Duodenal mucosa (tissue), 2 donors: Measurements from ENCODE around the gene DSCAML1.

Experiments
- H3K27ac ChIP-seq: one replicate; pipeline ENCODE4 v1.7.0; 2013; ENCODE audit warnings: low read depth, low read length
- H3K27me3 ChIP-seq, 2 donors: one replicate each; pipeline ENCODE4 v1.7.0; 2013; ENCODE audit warnings: low read length in 2 of 2, control low read depth in 1 of 2; ENCODE audit not compliant: insufficient read depth in 2 of 2, control insufficient read depth in 1 of 2
- H3K36me3 ChIP-seq, 2 donors: one replicate each; pipeline ENCODE4 v1.7.0; 2013; ENCODE audit warnings: low read length in 2 of 2, control low read depth in 1 of 2; ENCODE audit not compliant: insufficient read depth in 2 of 2, control insufficient read depth in 1 of 2
- H3K4me1 ChIP-seq, 2 donors: one replicate each; pipeline ENCODE4 v1.7.0; 2013; ENCODE audit warnings: low read length in 2 of 2, control low read depth in 1 of 2; ENCODE audit not compliant: insufficient read depth in 2 of 2, control insufficient read depth in 1 of 2
- H3K4me3 ChIP-seq, 2 donors: one replicate each; pipeline ENCODE4 v1.7.0; 2013; ENCODE audit warnings: low read length in 2 of 2, low read depth in 1 of 2
- H3K9ac ChIP-seq, 2 donors: one replicate each; pipeline ENCODE4 v1.7.0; 2013; ENCODE audit warnings: low read length in 2 of 2, low read depth in 1 of 2
- H3K9me3 ChIP-seq, 2 donors: one replicate each; pipeline ENCODE4 v1.7.0; 2013; ENCODE audit warnings: low read length in 2 of 2, control low read depth in 1 of 2; ENCODE audit not compliant: control insufficient read depth in 1 of 2

DSCAML1 gene

DNA sequence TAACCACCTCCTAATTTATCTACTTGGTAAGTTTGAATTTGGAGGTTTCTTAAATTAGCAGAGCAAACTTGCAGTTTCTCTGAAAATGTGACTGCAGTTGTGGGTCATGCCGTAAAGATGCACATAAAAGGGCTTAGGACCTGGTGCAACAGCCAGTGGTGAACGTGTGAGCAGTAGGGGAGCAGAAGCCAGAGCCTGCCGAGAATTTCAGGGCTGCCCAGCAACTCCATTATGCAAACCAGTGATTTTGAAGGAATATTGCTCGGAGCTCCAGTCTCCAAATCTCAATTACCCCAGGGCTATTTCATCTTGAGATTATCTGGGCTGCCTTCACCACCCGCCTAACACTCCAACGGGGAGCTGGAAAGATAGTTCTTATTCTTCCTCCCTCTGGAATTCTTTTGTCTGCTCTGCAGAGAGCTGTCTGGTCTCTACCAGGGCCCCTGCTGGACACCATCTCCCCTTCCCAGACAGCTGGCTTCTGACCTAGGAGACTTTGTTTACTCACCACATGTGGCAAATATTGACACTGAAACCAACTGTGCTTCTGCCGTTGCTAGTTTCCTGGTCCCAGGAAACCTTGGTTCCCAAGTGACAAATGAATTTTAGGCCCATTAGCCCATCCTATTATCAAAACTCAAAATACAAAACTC, 93.9 kb downstream of the DSCAML1 start:
- Histone ChIP-seq H3K36me3 (no peaks in the 10 kb centered on the region), H3K9me3 (no peaks in the 10 kb centered on the region), H3K27me3 (no peaks in the 10 kb centered on the region), H3K4me1 (no peaks in the 10 kb centered on the region), H3K9ac (no peak overlapping the region), H3K4me3 (no peak overlapping the region), H3K27ac (no peak overlapping the region)

DNA sequence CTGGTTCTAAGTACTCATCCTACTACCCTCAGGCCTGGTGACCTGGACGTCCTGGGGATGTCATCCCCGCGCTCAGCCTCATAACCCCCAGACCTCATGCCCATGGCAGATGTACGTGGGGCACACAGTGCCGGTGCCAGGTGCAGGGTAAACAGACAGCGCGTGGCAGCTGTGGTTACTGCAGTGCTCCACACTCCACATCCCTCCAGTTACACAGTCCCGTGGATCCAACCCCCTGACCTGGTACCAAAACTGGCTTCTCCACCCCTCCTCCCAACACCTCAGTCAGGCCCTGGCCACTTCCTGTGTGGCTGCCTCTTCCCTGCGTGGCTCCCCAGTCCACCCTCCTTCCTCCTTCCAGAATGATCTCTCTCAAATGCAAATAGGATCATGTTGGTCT, 95.2 kb downstream of the DSCAML1 start:
- Histone ChIP-seq H3K4me3 (no peak overlapping the region), H3K27ac (no peak overlapping the region), H3K36me3 (no peaks in the 10 kb centered on the region), H3K9ac (no peak overlapping the region), H3K9me3 (no peaks in the 10 kb centered on the region), H3K27me3 (no peaks in the 10 kb centered on the region), H3K4me1 (no peaks in the 10 kb centered on the region)

DNA sequence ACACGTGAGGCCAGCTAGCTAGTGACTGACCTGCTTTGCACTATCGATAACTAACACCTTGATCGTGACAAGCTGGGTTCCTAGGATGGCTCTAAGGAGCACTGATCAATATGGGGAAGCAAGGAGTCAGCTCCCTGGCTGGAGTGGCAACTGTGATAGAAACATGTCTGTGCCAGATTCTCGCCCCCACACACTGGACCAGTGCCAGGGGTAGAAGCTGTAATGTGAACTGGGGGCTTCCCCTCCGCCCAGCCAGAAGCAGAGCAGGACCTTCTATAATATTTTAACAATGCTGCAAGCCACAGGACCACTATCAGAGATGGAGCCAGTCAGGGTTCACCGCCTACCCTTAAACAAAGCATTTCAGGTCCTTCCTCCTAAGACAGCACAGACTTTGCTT, 96.5 kb downstream of the DSCAML1 start:
- Histone ChIP-seq H3K4me1 (no peaks in the 10 kb centered on the region), H3K27me3 (no peaks in the 10 kb centered on the region), H3K27ac (no peak overlapping the region), H3K4me3 (no peak overlapping the region), H3K36me3 (no peaks in the 10 kb centered on the region), H3K9me3 (no peaks in the 10 kb centered on the region), H3K9ac (no peak overlapping the region)

DNA sequence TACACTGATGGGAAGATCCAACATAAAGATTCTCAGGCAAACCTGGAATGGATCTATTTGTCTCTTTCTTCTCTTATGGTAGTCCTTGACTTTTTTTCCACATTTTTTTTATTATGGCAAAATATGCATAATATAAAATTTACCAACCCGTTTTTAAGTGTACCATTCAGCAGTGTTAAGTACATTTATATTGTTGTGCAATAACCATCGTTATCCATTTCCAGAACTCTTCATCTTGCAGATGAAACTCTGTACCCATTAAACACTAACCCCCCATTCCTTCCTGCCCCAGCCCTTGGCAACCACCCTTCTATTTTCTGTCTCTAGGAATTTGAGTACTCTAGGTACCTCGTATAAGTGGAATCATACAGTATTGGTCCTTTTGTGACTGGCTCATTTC, 99.7 kb downstream of the DSCAML1 start:
- no peak overlapping the region for H3K4me3 ChIP-seq
- no peaks in the 10 kb centered on the region for H3K4me1 ChIP-seq
- no peaks in the 10 kb centered on the region for H3K36me3 ChIP-seq
- peaks cover 0 to 4% of the 10 kb centered on the region in 2 donors for H3K27me3 ChIP-seq
- no peak overlapping the region for H3K9ac ChIP-seq
- no peaks in the 10 kb centered on the region for H3K9me3 ChIP-seq
- no peak overlapping the region for H3K27ac ChIP-seq

DNA sequence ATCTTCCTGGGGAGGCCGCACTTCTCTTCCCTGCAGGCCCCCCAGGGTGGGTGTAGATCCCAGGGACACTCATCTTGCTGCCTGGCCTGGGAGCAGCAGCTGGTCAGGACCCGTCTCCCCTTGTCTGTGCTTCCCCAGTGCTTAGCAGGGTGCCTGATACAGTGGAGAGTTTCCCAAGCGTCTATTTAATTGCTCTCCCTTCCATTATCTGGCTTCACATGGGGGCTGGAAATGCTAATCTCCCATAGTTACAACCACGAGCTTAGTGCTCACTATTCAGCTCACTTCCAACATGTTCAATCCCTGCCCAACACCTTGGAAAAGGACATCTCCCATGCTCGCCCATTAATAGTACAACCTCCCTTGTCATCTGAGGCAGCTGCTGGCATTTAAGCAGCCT, 100.5 kb downstream of the DSCAML1 start:
- H3K4me3 ChIP-seq = no peak overlapping the region
- no peaks in the 10 kb centered on the region for H3K36me3 ChIP-seq
- no peak overlapping the region for H3K9ac ChIP-seq
- no peaks in the 10 kb centered on the region for H3K4me1 ChIP-seq
- peaks cover 0 to 4% of the 10 kb centered on the region in 2 donors for H3K27me3 ChIP-seq
- no peaks in the 10 kb centered on the region for H3K9me3 ChIP-seq
- no peak overlapping the region for H3K27ac ChIP-seq

DNA sequence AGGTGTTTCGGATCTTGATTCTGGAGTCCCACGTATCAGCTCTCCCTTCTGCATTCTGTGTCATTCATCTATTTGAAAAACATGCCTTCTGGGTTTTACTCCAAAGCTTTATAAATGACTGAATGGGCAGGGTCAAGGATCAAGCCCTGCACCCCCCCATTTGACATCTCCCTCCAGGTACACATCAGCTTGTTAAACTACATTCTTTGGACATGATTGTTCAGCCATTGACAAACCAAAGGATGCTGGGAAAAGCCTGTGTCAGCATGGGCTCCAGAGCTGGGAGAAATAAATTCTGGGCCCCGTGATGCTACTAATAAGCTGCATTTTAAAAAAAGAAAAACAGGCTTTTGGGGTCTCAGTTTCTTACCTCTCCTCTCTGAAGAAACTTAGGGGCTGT, 103.7 kb downstream of the DSCAML1 start:
- Histone ChIP-seq H3K9ac (no peak overlapping the region), H3K27ac (no peak overlapping the region), H3K36me3 (no peaks in the 10 kb centered on the region), H3K4me3 (no peak overlapping the region), H3K9me3 (no peaks in the 10 kb centered on the region), H3K4me1 (no peaks in the 10 kb centered on the region), H3K27me3 (peaks cover 0 to 7% of the 10 kb centered on the region in 2 donors)

DNA sequence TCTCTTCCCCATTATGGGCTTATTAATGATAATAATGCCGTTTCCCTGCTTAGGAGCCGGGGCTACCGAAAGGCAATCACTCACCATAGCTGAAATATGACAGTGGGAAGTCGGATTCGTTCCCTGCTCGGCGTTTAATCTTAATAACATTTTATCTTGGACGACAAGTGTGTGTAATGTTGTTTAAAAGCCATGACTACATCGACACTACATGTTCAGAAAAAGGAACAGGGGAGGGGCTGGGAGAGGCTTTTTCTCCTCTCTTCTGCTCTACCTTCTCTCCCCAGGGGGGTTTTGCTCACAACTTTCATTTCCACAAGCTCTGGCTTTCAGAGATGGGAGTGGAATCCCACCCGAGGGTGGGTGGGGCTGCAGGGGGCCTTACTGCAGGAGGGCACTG, 105.5 kb downstream of the DSCAML1 start:
- H3K4me1 ChIP-seq = peaks cover 1 to 6% of the 10 kb centered on the region in 2 donors
- no peaks in the 10 kb centered on the region for H3K36me3 ChIP-seq
- no peak overlapping the region for H3K27ac ChIP-seq
- H3K9ac ChIP-seq = no peak overlapping the region
- no peaks in the 10 kb centered on the region for H3K9me3 ChIP-seq
- H3K4me3 ChIP-seq = no peak overlapping the region
- H3K27me3 ChIP-seq = peaks cover 0 to 7% of the 10 kb centered on the region in 2 donors

DNA sequence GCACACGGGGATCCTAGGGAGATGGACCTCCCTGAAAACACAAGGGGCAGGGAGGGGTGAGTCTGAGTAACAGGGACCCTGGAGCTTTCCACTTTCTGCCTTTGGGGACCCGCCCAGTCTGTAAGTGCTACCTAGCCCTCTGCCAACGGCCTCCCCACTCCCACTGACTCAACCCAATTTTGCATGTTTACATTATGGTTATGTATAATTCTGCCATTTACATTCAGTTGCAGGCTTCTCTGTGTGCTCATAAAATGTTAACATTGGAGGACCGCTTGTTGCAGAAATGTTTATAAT, 105.8 kb downstream of the DSCAML1 start:
- Histone ChIP-seq H3K9ac (no peak overlapping the region), H3K36me3 (no peaks in the 10 kb centered on the region), H3K4me3 (no peak overlapping the region), H3K27me3 (peaks cover 0 to 7% of the 10 kb centered on the region in 2 donors), H3K9me3 (no peaks in the 10 kb centered on the region), H3K27ac (no peak overlapping the region), H3K4me1 (peaks cover 5 to 9% of the 10 kb centered on the region in 2 donors)

DNA sequence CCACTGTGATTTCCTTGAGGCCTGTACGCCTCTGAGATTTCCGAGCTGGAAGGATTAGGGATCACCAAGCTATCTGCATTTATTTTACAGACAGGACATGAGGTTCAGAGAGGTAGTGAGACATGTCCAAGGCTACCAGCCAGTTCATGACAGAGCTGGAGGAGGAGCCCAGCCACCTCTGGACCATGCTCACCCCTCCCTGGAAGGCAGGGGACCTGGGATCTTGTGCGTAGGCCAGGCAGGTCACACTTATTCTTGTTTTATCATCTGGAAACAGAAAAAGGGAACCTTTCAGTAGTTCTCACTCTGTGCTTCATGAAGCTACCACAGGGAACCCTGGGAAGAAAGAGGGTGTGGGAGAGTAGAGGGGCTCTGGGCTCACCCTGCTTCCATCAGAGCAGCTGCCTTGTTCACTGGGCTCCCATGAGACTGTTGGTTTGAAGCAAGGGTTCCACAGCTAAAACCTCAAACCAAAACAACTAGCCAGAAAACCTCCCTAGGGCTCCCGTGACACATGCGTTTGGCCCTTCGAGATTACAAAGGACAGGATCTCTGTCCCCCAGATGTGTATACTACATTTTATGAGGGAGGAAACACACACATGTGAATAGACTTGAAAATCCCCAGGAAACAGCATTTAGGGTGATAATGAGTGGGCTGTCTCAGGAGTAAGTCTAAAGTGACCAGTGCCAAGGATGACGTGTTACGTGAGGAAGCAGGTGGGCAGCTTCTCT, 106.4 kb downstream of the DSCAML1 start:
- Histone ChIP-seq H3K9me3 (no peaks in the 10 kb centered on the region), H3K27ac (no peak overlapping the region), H3K4me3 (no peak overlapping the region), H3K36me3 (no peaks in the 10 kb centered on the region), H3K27me3 (peaks cover 0 to 7% of the 10 kb centered on the region in 2 donors), H3K4me1 (peaks cover 10 to 14% of the 10 kb centered on the region in 2 donors), H3K9ac (no peak overlapping the region)

DNA sequence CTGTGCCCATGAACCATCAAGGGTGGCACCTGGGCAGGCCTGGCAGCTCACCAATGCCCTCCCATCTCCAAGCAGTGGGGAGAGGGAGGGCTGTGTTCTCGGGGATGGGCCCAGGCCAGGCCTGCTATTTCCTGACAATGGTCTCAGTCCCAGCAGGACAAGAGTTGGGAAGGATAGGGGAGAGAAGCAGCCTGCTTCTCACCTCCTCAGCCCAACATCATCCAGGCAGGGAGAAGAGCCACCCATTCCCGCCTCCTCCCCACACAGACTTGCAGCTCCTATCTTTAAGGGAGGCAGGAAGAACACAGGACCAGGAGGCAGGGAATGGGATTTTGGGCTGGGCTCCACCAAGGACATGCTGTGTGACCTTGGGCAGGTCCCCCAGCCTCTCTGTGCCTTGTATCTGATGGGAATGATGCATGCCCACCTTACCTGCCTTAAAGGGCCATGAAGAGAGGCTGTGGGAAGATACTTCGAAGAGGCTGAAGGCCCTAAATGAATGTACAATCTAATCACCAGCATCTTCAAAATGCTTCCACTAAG, 108.7 kb downstream of the DSCAML1 start:
- H3K9me3 ChIP-seq = no peaks in the 10 kb centered on the region
- H3K36me3 ChIP-seq = no peaks in the 10 kb centered on the region
- H3K4me1 ChIP-seq = peaks cover 30 to 35% of the 10 kb centered on the region in 2 donors
- H3K27me3 ChIP-seq = peaks cover 0 to 3% of the 10 kb centered on the region in 2 donors
- H3K4me3 ChIP-seq = no peak overlapping the region
- H3K27ac ChIP-seq = no peak overlapping the region
- no peak overlapping the region for H3K9ac ChIP-seq
